GM21526 (cell line): ENCODE results near the gene FGF5.
A peak's percentile ranks its signal among the peaks of the same experiment; 100 is the strongest.
"Not testable (repeated sequence)": the region's sequence is repeated elsewhere in the genome, so short reads cannot be mapped to it uniquely, and the experiment has no call there.

ENCODE experiments used
- ATAC-seq: cut with Tn5 transposase; IDR thresholded peaks from one replicate; pipeline ENCODE4 v1.9.1; 2021; ENCODE audit warnings: moderate library complexity; ENCODE audit not compliant: unreplicated experiment, low FRiP score

Gene FGF5, protein sequence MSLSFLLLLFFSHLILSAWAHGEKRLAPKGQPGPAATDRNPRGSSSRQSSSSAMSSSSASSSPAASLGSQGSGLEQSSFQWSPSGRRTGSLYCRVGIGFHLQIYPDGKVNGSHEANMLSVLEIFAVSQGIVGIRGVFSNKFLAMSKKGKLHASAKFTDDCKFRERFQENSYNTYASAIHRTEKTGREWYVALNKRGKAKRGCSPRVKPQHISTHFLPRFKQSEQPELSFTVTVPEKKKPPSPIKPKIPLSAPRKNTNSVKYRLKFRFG

DNA sequence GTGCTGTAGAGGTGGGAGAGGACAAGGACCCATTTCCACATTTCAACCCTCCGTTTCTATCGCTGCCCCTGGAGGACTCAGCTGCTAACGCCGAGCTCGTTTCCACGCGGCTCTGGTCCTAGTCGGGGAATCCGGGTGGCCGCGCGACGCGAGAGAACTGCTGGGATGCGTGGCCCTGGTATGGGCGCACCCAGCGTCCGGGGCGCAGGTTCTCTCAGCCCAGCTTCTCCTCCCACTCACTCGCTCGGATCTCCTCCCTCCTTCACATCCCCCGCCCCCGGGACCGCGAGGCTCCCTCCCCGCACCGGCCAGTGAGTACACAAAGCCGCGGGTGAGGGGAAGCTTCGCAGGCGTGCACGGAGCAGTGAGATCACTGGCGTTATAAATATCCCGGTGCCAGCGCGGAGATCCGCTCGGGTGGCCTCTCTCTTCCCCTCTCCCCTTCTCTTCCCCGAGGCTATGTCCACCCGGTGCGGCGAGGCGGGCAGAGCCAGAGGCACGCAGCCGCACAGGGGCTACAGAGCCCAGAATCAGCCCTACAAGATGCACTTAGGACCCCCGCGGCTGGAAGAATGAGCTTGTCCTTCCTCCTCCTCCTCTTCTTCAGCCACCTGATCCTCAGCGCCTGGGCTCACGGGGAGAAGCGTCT lies at the start of gene FGF5:
TSS of gene FGF5 (plus strand) at position 412 of the 649 bp plus-strand sequence. CDS start at position 573, 161 bp downstream.
- peak; percentile 56 for ATAC-seq

DNA sequence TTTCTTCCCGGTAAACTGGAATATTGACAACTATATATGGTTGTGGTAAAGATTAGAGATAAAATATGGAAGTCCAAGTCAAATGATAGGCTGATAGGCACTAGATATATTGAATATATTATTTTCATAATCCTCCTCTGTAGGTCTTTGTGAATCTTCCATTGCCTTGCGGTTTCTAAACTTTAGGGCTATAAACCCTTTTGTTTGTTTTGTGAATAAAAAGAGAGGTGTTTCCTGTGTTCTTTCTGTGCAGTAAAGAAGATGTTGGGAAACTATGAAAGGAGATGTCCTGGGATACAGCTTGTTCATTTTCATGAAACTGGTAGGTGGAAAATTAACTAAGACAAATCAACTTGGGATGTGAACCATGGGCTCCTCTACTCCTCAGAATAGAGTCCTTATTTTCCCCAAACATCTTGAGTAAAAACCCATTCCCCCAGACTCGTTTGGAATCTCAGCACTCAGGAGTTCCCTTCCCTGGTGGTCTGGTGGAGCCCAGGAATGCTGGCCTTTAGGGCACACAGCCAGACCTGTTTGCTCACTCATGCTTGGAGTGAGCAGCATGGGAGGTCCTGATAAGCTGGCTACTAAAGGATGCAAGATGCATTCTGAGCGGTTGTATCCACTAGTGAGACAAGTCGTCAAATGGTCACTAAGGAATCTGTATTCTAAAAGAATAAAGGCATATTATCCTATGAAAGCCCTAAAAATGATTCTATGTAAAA lies 47.0 kb upstream of the FGF5 start:
- no peak for ATAC-seq

DNA sequence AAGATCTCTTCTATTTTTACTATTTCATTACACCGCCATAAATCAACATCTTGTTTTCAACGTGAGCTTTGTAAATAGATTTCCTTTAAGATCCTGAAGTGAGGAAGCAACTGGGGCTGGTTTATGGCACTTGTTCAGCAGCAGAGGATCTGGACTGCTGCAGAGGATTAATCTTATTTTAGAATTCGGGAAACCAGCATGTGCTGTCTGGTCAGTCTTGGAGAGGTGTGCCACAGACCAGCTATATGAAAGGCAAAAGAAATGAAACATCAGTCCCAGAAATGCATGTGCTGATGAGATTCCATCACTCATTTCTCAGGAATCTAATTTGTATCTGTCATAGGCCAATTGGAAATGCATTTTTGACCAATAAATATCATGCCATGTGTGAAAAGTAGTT lies 45.8 kb upstream of the FGF5 start:
- ATAC-seq: no peak

DNA sequence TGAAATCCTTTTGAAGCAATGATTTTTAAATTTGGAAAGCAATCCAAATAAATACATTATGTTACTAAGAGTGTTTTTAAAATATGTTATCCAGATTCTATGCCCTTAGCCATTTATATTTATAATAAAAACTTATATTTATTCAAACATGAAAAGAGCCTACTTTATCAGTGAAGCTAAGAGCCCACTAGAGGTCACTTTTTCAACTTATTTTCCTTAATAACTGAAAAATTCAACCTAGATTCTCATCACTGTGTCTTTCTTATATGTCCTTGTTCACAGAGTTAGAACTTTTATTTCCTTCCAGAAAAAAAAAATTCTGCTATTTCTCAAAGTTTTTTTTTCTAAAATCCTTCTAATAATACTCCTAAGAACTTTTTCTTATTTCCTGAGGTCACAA lies 45.3 kb upstream of the FGF5 start:
- ATAC-seq: no peak

DNA sequence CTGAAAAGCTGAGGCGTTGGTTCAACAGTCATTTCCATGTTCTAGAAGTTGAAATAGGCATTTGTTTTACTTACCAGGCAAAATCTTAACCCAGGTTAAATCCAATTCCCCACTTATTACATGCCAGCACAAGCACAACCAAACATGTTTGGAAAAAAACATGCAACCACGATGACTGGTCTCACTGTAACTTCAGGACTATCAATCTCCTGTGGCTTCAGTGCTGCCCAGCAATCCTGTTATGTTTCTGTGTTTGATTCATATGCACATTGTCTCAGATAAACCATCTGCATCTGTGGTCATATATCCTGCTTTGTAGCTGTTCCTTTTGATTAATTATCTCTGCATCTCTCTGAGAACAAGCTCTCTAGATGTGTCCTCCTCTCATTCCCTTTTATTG lies 40.9 kb upstream of the FGF5 start:
- ATAC-seq: no peak

DNA sequence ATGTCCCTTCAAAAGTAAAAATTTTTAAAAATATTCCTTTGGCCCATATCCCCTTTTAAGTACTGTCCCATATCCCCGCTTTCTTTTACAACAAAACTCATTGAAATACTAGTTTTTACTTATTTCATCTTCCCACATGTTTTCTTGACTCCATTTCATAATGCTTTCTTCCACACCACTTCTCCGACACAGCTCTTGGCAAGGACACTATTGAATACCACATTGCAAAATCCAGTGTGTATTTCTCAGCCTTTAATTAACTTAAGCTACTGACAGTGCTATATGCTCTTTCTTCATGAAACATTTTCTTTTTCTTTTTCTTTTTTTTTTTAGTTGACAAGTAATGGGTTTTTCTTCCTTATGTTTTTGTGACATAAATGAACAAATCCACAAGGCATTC lies 40.4 kb upstream of the FGF5 start:
- no peak for ATAC-seq

DNA sequence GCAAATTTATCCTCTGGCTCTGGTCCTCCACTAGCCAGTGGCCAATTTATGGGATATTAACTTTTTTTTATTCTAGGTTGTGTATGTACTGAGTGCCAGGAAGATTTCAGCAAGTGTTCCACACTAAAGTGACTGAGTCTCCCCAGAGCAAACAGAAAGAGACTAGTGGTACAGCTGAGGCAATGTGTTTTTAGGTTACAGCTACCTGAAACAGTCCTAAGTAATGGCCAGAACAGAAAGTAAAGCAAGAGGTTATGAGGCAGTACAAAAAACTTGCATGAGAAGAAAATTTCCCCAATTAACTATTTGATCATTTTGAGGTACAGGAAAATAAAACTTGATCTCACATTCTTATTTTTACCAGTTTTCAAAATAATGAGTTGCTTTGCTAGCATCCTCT lies 38.0 kb upstream of the FGF5 start:
- ATAC-seq: no peak

DNA sequence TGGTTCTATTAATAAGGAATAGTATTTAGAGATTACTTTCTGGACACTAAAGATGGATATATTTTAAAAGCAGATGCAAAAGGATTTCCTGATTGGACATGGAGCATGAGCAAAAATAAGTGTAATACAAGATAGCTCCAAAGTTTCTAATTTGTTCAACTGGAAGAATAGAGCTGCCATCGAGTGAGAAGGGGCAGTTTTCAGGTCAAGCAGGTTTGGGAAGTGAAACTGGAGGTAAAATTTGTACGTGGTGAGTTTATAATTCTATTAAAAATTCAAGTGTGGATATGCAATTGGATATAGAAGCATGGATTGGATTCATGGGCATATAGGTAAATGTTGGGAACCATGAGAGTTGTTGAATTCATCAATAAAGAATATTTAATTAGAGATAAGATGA lies 37.3 kb upstream of the FGF5 start:
- ATAC-seq: no peak

DNA sequence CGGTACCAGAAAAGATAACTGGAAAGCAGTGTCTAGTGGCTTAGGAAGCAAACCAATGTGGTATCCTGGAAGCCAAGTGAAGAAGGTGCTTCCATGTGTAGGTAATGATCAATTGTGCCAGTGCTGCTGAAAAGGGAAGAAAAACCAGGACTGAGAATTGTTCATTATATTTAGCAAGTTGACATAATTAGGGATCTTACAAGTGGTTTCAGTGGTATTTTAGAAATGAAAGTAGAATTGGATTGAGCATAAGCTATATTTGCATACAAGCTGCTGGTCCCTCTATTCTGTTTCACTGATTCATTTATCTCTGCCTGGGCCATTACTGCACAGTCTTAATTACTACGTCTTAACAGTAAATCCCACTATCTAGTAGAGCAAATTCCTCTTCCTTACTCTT lies 36.9 kb upstream of the FGF5 start:
- peak; percentile 86 for ATAC-seq

DNA sequence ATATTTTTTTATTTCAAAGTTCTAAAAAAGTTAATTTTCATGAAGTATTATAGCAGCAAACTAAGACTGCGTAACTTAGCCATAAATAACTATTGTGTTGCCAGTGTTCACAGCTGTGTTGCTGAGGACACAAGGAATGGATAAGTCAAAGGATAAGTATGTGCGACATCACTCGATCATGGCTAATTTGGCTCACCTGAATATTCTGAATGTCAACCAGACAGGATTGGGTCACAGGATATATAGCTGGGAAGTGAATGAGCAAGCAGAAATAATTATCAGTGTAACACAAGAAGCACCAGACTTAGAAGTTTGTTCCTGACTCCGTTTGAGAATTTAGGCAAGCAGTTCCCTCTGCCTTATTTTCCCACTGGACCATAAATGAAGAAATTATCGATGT lies 35.3 kb upstream of the FGF5 start:
- no peak for ATAC-seq

DNA sequence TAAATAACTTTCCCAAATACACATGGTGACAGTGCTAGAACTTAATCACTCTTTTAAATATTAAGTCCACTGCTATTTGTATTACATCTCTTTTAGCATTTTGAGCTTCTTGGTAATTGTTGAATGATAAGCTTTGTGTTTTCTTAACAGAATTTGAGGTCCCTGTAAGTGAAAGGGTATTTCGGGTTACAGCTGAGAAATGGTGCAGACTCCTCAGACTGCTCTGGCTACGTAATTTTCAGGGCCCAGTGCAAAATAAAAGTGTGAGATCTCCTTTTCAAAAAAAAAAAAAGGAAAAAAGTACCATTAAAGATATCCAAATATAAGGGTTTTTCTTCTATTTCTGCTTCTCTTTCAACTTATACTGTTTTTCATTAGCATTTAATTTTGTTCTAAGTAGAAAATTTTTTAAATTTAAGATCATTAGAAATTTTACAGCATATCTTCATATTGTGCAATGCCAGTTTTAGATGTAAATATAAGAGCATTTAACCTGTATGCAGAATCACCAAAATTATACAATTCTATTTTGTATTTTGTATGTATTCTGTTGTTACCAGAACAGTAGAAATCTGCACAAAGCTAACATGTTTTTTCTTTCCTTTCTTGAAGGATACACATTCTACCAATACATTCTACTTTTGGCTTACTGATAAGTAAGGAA lies 33.6 kb upstream of the FGF5 start:
- ATAC-seq: no peak

DNA sequence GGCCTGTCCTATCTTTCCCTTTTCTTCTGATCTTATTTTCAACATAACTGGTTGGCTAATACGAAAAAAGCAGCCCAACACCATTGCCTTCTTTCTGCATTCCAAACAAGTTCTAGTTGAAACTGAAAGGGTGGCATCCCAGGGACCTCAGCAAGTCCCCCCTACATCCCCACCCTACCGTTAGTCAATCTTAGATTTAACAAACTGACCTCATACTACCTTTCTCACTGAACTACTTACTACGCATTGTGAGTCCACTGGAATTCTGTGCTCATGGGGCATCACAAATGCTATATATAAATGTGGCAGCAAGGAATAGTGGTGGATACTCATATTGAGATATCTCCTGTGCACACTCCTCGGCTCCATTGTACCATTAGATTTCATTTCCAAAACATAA lies 33.1 kb upstream of the FGF5 start:
- no peak for ATAC-seq

DNA sequence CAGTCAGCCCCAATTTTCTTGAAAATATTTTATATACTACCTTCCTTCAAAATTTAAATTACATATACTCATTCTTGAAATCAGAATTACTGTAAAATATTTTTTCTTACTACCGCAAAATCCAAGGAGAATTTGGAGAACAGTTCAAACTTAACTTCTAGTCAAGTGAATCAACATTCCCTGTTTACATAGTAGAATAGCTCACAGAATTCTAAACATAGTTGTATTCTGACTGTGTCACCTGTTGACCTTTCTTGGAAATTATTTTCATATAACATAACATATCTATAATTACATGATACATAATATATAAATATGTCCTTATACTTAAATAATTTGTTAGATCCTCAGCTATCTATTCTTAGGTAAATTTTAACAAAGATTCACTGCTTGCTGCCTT lies 31.0 kb upstream of the FGF5 start:
- ATAC-seq: no peak

DNA sequence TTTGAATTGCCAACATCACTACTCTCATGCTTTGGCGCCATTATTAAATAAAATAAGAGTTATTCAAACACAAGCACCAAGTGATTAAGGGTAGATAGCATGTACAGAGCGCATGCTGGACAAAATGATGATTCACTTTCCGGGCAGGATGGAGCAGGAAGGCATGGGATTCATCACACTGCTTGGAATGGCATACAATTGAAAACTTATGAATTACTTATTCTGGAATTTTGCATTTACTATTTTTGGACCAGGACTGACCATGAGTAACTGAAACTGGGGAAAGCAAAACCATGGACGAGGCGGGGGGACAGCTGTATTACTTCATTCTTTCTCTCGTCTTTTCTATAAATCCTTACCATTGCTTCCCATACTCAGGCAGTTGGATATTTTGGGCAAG lies 28.5 kb upstream of the FGF5 start:
- ATAC-seq: no peak

DNA sequence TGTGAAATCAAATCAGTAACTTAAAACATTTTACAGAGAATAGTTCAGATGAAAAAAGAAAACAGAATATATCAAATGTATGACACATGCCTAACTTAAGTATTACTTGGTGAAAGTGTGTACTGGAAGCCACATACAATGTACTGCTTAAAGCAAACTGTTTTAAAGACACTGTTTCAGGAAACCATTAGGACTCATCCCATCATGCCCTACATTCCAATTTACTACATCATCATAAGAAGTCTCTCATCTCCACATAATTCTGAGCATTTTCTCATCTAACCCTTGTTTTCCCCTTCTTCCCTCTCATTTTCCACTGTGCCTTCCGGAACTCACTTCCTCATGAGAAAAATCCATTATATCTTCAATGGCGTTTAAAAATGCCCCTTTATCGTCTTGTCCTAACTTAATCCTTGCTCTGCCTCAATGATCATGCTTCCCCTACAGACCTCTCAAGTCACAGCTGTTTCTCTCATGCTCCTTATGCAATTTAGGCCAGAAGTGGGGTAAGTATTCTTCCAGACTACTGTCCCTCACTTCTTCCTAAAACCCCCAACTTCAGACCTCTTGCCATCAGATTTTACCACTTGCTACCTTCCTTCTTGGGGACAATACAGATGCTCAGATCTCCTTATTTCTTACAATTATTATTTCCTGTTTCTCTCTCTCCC lies 26.8 kb upstream of the FGF5 start:
- no peak for ATAC-seq

DNA sequence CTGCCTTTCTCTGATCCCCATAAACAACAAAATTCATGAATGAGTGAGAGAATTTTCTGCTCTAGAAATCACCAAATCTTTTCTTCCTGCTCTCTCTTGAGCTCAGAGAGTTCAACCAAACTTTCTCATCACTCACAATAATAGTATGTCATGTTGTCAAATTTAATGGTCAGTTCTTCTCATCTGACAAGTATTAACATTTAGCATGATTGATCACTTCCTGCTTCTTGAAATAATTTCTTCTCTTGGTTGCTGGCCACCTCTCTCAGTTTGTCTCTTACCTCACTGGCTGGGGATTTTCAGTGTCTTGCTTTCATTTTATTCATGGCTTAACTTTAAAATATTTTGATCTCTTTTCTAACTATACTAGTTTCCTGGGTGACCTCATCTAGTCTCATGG lies 25.5 kb upstream of the FGF5 start:
- no peak for ATAC-seq

DNA sequence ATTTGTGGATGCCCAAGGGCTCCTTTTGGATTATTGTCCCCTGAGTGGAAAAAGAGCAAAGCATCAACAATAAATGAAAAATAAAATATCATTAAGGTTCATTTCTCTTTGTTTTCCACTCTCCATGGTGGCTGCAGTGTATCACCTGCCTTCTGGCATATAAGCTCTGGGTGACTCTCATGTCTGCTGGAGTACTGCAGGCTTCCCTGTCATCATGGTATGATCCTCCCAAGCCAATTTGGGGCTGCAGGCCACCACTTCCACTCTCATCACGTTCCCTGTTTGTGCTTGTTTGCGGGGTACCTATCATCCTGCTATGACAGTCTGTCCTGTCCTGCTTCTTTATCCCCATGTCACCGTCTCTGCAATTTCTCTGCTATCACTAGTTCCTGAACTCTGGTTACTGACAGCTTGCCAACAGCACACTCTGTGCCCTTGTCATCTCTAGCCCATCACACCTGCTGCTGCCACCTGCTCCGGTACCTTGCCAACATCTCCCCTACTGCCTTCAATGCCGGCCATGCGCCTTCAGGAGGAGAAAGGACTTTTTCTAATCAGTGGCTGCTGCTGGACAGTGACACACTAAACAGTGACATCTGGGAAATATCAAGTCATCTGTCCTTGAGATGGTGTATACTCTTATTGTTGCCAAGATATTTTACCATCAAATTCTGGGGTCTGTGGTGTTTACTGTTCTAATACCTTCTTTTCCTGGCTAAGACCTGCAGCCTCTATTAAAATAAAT lies 23.0 kb upstream of the FGF5 start:
- no peak for ATAC-seq

DNA sequence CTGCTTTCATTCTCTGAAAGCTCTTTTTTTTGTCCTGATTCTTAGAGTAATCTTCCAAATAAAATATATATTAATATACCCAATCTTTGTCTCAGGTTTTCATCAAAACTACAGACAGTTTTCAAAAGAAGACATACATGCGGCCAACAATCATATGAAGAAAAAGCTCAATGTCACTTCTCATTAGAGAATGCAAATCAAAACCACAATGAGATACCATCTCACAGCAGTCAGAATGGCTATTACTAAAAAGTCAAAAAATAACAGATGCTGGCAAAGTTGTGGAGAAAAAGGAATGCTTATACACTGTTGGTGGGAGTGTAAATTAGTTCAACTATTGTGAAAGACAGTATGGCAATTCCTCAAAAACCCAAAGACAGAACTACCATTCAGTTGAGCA lies 19.0 kb upstream of the FGF5 start:
- not testable (repeated sequence) for ATAC-seq

DNA sequence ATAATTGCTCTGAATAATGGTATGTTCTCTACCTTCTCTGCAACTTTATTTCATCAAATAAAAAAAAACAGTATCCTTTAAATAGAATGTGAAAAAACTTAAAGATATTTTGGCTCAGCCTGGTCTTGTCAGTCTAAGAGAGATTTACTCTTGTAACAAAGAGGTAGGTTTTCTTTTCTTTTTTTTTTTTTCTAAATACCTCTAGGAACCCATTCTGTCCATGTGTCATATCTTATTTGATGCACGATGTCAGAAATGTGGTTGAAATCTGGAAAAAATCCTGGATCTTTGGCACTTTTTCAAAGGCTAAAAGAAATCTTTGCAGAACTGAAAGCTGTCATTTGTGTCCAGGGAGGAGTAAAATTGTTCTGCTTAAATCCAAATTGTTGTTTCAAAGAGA lies 17.3 kb upstream of the FGF5 start:
- ATAC-seq: no peak

DNA sequence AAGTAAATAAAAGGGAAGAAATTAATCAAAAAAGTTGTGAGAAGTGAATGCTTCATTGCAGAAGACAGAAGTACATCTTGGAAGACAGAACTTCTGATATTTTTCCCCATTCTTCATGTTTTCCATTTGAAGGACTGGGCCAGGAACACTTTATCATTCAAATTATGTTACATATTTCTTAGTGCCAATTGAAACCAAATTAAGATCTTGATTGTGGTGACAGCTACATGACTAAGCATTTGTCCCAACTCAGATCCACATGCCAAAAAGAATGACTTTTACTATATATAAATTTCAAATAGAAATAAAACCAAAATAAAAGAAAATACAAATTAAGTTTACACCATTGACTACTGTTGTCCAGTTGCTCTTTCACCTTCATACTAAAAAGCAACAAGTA lies 14.0 kb upstream of the FGF5 start:
- no peak for ATAC-seq
